OCI-LY7 (cell line): Measurements from ENCODE around the gene IMPDH1.

ENCODE experiments used
- CTCF ChIP-seq: fragments of 200-600 bp; sonication (generic); conservative IDR thresholded peaks from 2 replicates; pipeline ENCODE4 v1.5.1; 2014; ENCODE audit warnings: mild to moderate bottlenecking, antibody characterized with exemption, low read length, moderate library complexity, mixed read lengths
- EZH2phosphoT487 ChIP-seq: fragments of 200-600 bp; sonication (generic); IDR thresholded peaks from 2 replicates; pipeline ENCODE4 v1.6.1; 2018; ENCODE audit warnings: low read depth, borderline replicate concordance, mild to moderate bottlenecking, mixed run types, antibody characterized with exemption, low read length, moderate library complexity, mixed read lengths

- TF ChIP-seq CTCF, result no peak
- TF ChIP-seq EZH2phosphoT487, result no peak
Observed at GRCh38 chr7:128404143-128404681, 5.6 kb downstream of the IMPDH1 start.
